OCI-LY7 (cell line): Measurements from ENCODE around the gene PITPNC1. TPM values are rescaled to one million over a fixed set of nuclear protein-coding genes. Genes with fewer than 3 reads are reported as not detected.

Source experiments
- BruUV-seq: library from RNA; stranded (reverse); fragments of 400-500 nt; replicated peaks from 2 replicates; lab custom pipeline; 2021; lab: Mats Ljungman, UMichigan
- CTCF ChIA-PET: fragments of 300-600 bp; sonication (Branson Sonifier 250); formaldehyde crosslinking; loops from one replicate; lab custom pipeline; 2022; ENCODE audit warnings: antibody characterized with exemption; ENCODE audit not compliant: unreplicated experiment; lab: Charles Lee
- POLR2A ChIA-PET: fragments of 300-600 bp; sonication (Branson Sonifier 250); formaldehyde crosslinking; loops from one replicate; lab custom pipeline; 2022; ENCODE audit warnings: antibody characterized with exemption; lab: Charles Lee
- DNase-seq: peaks from one replicate; pipeline ENCODE4 v3.0.0-alpha.2; 2015; ENCODE audit warnings: low spot score
- H2AFZ ChIP-seq: fragments of 200-600 bp; sonication (generic), shearing (Covaris generic); 2 replicates; pipeline ENCODE4 v1.6.1; 2014; ENCODE audit warnings: mild to moderate bottlenecking, antibody characterized with exemption, low read length, moderate library complexity
- H3K27ac ChIP-seq: fragments of 200-600 bp; sonication (generic); 2 replicates; pipeline ENCODE4 v1.5.1; 2014; ENCODE audit warnings: mixed run types, low read depth, mild to moderate bottlenecking, moderate library complexity, low read length, inconsistent platforms; ENCODE audit not compliant: poor library complexity, severe bottlenecking
- H3K36me3 ChIP-seq: fragments of 200-600 bp; sonication (generic); 2 replicates; pipeline ENCODE4 v1.6.1; 2014; ENCODE audit warnings: mild to moderate bottlenecking, antibody characterized with exemption, low read length, moderate library complexity, mixed read lengths; ENCODE audit not compliant: insufficient read depth
- H3K4me1 ChIP-seq: fragments of 200-600 bp; sonication (generic); 2 replicates; pipeline ENCODE4 v1.5.1; 2014; ENCODE audit warnings: mild to moderate bottlenecking, low read length; ENCODE audit not compliant: insufficient read depth, poor library complexity, severe bottlenecking
- H3K4me2 ChIP-seq: fragments of 200-600 bp; sonication (generic); 2 replicates; pipeline ENCODE4 v1.6.1; 2014; ENCODE audit warnings: mild to moderate bottlenecking, low read length
- H3K4me3 ChIP-seq: fragments of 200-600 bp; sonication (generic); 2 replicates; pipeline ENCODE4 v1.5.1; 2014; ENCODE audit warnings: mild to moderate bottlenecking, low read depth, low read length; ENCODE audit not compliant: poor library complexity, severe bottlenecking
- H3K79me2 ChIP-seq: fragments of 200-600 bp; sonication (generic); 2 replicates; pipeline ENCODE4 v1.6.1; 2016; ENCODE audit warnings: low read depth, mild to moderate bottlenecking, low read length, moderate library complexity, mixed read lengths; ENCODE audit not compliant: insufficient read depth
- H3K9me2 ChIP-seq: fragments of 200-600 bp; sonication (generic); 2 replicates; pipeline ENCODE4 v1.6.1; 2016; ENCODE audit warnings: mild to moderate bottlenecking, low read length, mixed read lengths; ENCODE audit not compliant: insufficient read depth
- H3K9me3 ChIP-seq: fragments of 200-600 bp; sonication (generic); 2 replicates; pipeline ENCODE4 v1.6.1; 2014; ENCODE audit warnings: mild to moderate bottlenecking, mixed run types, low read length, mixed read lengths
- H4K20me1 ChIP-seq: fragments of 200-600 bp; sonication (generic); 2 replicates; pipeline ENCODE4 v1.6.1; 2014; ENCODE audit warnings: mild to moderate bottlenecking, antibody characterized with exemption, low read length, moderate library complexity, mixed read lengths; ENCODE audit not compliant: insufficient read depth
- CTCF ChIP-seq: fragments of 200-600 bp; sonication (generic); conservative IDR thresholded peaks from 2 replicates; pipeline ENCODE4 v1.5.1; 2014; ENCODE audit warnings: mild to moderate bottlenecking, antibody characterized with exemption, low read length, moderate library complexity, mixed read lengths
- EZH2phosphoT487 ChIP-seq: fragments of 200-600 bp; sonication (generic); IDR thresholded peaks from 2 replicates; pipeline ENCODE4 v1.6.1; 2018; ENCODE audit warnings: low read depth, borderline replicate concordance, mild to moderate bottlenecking, mixed run types, antibody characterized with exemption, low read length, moderate library complexity, mixed read lengths
- intact Hi-C: fragments of 100-400 bp; cut with micrococcal nuclease; formaldehyde crosslinking; loops from one replicate; pipeline ENCODE4 v1.10.0; 2022; ENCODE audit not compliant: unreplicated experiment
- total RNA-seq, 2 experiments: library from RNA; depleted of rRNA in 1 of 2; stranded (reverse); fragments of >200 nt in 1 of 2; shearing (Covaris generic) in 1 of 2; gene quantifications; 2 replicates each; pipeline ENCODE4 v1.2.3, GENCODE V29; 2014 to 2022

Gene PITPNC1
- total RNA-seq, 2 experiments from 2014 or later = 14.3 to 21.1 TPM

- ChIA-PET CTCF (interaction anchor here (2.6 kb wide), 1 partner anchor 96 kb away, joined by 17 read pairs; no protein-coding TSS in a partner anchor), POLR2A (interaction anchor here (0.6 to 1.7 kb wide), 4 partner anchors 10 to 308 kb away, joined by 3 to 5 read pairs (median 4); no protein-coding TSS in a partner anchor)
- Histone ChIP-seq H3K4me1 (peaks cover 32% of the 10 kb centered on the region), H2AFZ (no peak overlapping the region), H3K36me3 (no peaks in the 10 kb centered on the region), H3K4me2 (peak overlapping the region; percentile 94), H3K9me3 (no peaks in the 10 kb centered on the region), H3K9me2 (no peaks in the 10 kb centered on the region), H3K27ac (no peak overlapping the region), H3K79me2 (no peaks in the 10 kb centered on the region), H3K4me3 (peak overlapping the region; percentile 90), H4K20me1 (peaks cover 6% of the 10 kb centered on the region; the same call in 1 of the 2 replicates)
- intact Hi-C loops = loop anchor here (1.0 to 10.0 kb wide), 4 partner anchors 88 to 664 kb away; partner anchors contain the start of gene BPTF
- no TSS peak for BruUV-seq
- TF ChIP-seq EZH2phosphoT487 = no peak
- TF ChIP-seq CTCF = no peak
- DNase-seq = no peak
These were observed 2.2 kb downstream of the PITPNC1 start for GRCh38 chr17:67379251-67379630.

- TF ChIP-seq EZH2phosphoT487 (no peak), CTCF (no peak)
- CTCF ChIA-PET = no interaction called here
- no peak for DNase-seq
- H3K9me3 ChIP-seq = peaks cover 4% of the 10 kb centered on the region; the same call in 1 of the 2 replicates
- no peaks in the 10 kb centered on the region for H3K79me2 ChIP-seq
- H3K36me3 ChIP-seq = no peaks in the 10 kb centered on the region
- BruUV-seq = no TSS peak
- intact Hi-C loops = no loop called here
- H2AFZ ChIP-seq = no peak overlapping the region
- no peak overlapping the region for H3K27ac ChIP-seq
- POLR2A ChIA-PET = interaction anchor here (1.0 kb wide), 1 partner anchor 88 kb away, joined by 7 read pairs; no protein-coding TSS in a partner anchor
- no peak overlapping the region for H3K4me3 ChIP-seq
- peaks cover 11% of the 10 kb centered on the region for H3K4me1 ChIP-seq
- peaks cover 6% of the 10 kb centered on the region; the same call in 1 of the 2 replicates for H4K20me1 ChIP-seq
- H3K4me2 ChIP-seq = no peak overlapping the region
- H3K9me2 ChIP-seq = no peaks in the 10 kb centered on the region
These were observed 4.8 kb downstream of the PITPNC1 start for GRCh38 chr17:67381929-67382257.
